ENCODE measurements around the gene PREX1. TPM values are rescaled to one million over a fixed set of nuclear protein-coding genes. Genes with fewer than 3 reads are reported as not detected.
"Not testable (repeated sequence)": the region's sequence is repeated elsewhere in the genome, so short reads cannot be mapped to it uniquely, and the experiment has no call there.

Gene PREX1
- total RNA-seq, 1 donor from 2014 or later, result 44.0 TPM

GRCh38 chr20:48813930-48814546 lies 13.8 kb downstream of the PREX1 start:
- DNase-seq (ENCODE audit: low spot score), result no peak

GRCh38 chr20:48813446-48813747 lies 14.4 kb downstream of the PREX1 start:
- DNase-seq (ENCODE audit: low spot score), result no peak

- no peak for DNase-seq (ENCODE audit: low spot score)
Observed at GRCh38 chr20:48812600-48813445, 15.0 kb downstream of the PREX1 start.

- not testable (repeated sequence) for DNase-seq (ENCODE audit: low spot score)
Observed at GRCh38 chr20:48812114-48812513, 15.7 kb downstream of the PREX1 start.

GRCh38 chr20:48809673-48810072 lies 18.1 kb downstream of the PREX1 start:
- DNase-seq (ENCODE audit: low spot score), result no peak

- DNase-seq (ENCODE audit: low spot score), result no peak
Observed at GRCh38 chr20:48808382-48809034, 19.3 kb downstream of the PREX1 start.

- no peak for DNase-seq (ENCODE audit: low spot score)
Observed at GRCh38 chr20:48807586-48808381, 20.0 kb downstream of the PREX1 start.

GRCh38 chr20:48807051-48807450 lies 20.7 kb downstream of the PREX1 start:
- no peak for DNase-seq (ENCODE audit: low spot score)

GRCh38 chr20:48805716-48806115 lies 22.1 kb downstream of the PREX1 start:
- no peak for DNase-seq (ENCODE audit: low spot score)

- no peak for DNase-seq (ENCODE audit: low spot score)
Observed at GRCh38 chr20:48805286-48805685, 22.5 kb downstream of the PREX1 start.

- no peak for DNase-seq (ENCODE audit: low spot score)
Observed at GRCh38 chr20:48804300-48804980, 23.4 kb downstream of the PREX1 start.

- no peak for DNase-seq (ENCODE audit: low spot score)
Observed at GRCh38 chr20:48803176-48804053, 24.4 kb downstream of the PREX1 start.

GRCh38 chr20:48802647-48803046 lies 25.2 kb downstream of the PREX1 start:
- no peak for DNase-seq (ENCODE audit: low spot score)

GRCh38 chr20:48802216-48802615 lies 25.6 kb downstream of the PREX1 start:
- no peak for DNase-seq (ENCODE audit: low spot score)

GRCh38 chr20:48801197-48801596 lies 26.6 kb downstream of the PREX1 start:
- DNase-seq (ENCODE audit: low spot score), result no peak

- no peak for DNase-seq (ENCODE audit: low spot score)
Observed at GRCh38 chr20:48800177-48800576, 27.6 kb downstream of the PREX1 start.

GRCh38 chr20:48799328-48800105 lies 28.3 kb downstream of the PREX1 start:
- no peak for DNase-seq (ENCODE audit: low spot score)

GRCh38 chr20:48797850-48798747 lies 29.7 kb downstream of the PREX1 start:
- no peak for DNase-seq (ENCODE audit: low spot score)
